GM19193 (cell line): ENCODE measurements around the gene PIK3R3.
A peak's percentile ranks its signal among the peaks of the same experiment; 100 is the strongest.

Experiments used
- POLR2A ChIP-seq: IDR thresholded peaks from 4 replicates; pipeline ENCODE4 v1.6.1; 2011; ENCODE audit not compliant: insufficient read depth, insufficient read length; ENCODE audit errors: extremely low read depth

Gene PIK3R3

GRCh38 chr1:46166521-46167462 is 34.4 kb upstream of the PIK3R3 start:
- peak; percentile 12 for TF ChIP-seq POLR2A

GRCh38 chr1:46160212-46160611 is 27.8 kb upstream of the PIK3R3 start:
- TF ChIP-seq POLR2A, result no peak

- no peak for TF ChIP-seq POLR2A
Observed at GRCh38 chr1:46159516-46159915, 27.1 kb upstream of the PIK3R3 start.

- no peak for TF ChIP-seq POLR2A
Observed at GRCh38 chr1:46158312-46159281, 26.2 kb upstream of the PIK3R3 start.

- TF ChIP-seq POLR2A, result no peak
Observed at GRCh38 chr1:46157916-46158311, 25.5 kb upstream of the PIK3R3 start.

- TF ChIP-seq POLR2A, result no peak
Observed at GRCh38 chr1:46153732-46154131, 21.3 kb upstream of the PIK3R3 start.

- TF ChIP-seq POLR2A, result no peak
Observed at GRCh38 chr1:46153228-46153627, 20.8 kb upstream of the PIK3R3 start.

- TF ChIP-seq POLR2A, result no peak
Observed at GRCh38 chr1:46152016-46152415, 19.6 kb upstream of the PIK3R3 start.

- no peak for TF ChIP-seq POLR2A
Observed at GRCh38 chr1:46150085-46150484, 17.7 kb upstream of the PIK3R3 start.

- TF ChIP-seq POLR2A, result no peak
Observed at GRCh38 chr1:46148318-46148717, 15.9 kb upstream of the PIK3R3 start.

- TF ChIP-seq POLR2A, result no peak
Observed at GRCh38 chr1:46137916-46138315, 5.5 kb upstream of the PIK3R3 start.

GRCh38 chr1:46136711-46137110 is 4.3 kb upstream of the PIK3R3 start:
- no peak for TF ChIP-seq POLR2A

GRCh38 chr1:46134660-46135331 is 2.4 kb upstream of the PIK3R3 start:
- no peak for TF ChIP-seq POLR2A

- TF ChIP-seq POLR2A, result no peak
Observed at GRCh38 chr1:46133781-46134350, 1.4 kb upstream of the PIK3R3 start.

- TF ChIP-seq POLR2A, result peak; percentile 38
Observed at GRCh38 chr1:46133181-46133658, 791 bp upstream of the PIK3R3 start.
